GM21526 (cell line): ENCODE measurements around the gene MAD1L1.

Source experiments
- ATAC-seq: cut with Tn5 transposase; IDR thresholded peaks from one replicate; pipeline ENCODE4 v1.9.1; 2021; ENCODE audit warnings: moderate library complexity; ENCODE audit not compliant: unreplicated experiment, low FRiP score

Gene MAD1L1

GRCh38 chr7:2242541-2243429 lies 10.0 kb upstream of the MAD1L1 start:
- peak; percentile 17 for ATAC-seq

GRCh38 chr7:2241580-2242540 lies 9.1 kb upstream of the MAD1L1 start, which contains the start of the genes MRM2 and NUDT1:
Gene MRM2 (minus strand): TSS chr7:2242205. CDS start chr7:2242169, 36 bp downstream.
Gene NUDT1 (plus strand): TSS chr7:2242226. CDS start chr7:2244575, 2,349 bp downstream.
- ATAC-seq: peak; percentile 51

- ATAC-seq: no peak
These were observed 6.5 kb upstream of the MAD1L1 start for GRCh38 chr7:2239242-2239641.

- ATAC-seq: peak; percentile 60
These were observed 4.4 kb upstream of the MAD1L1 start for GRCh38 chr7:2237109-2237602.

- ATAC-seq: no peak
These were observed 1.2 kb upstream of the MAD1L1 start for GRCh38 chr7:2233926-2234325.

GRCh38 chr7:2231992-2232765 lies 566 bp downstream of the MAD1L1 start:
- ATAC-seq: peak; percentile 39

- no peak for ATAC-seq
These were observed 1.9 kb downstream of the MAD1L1 start for GRCh38 chr7:2230882-2231281.

GRCh38 chr7:2230226-2230625 lies 2.5 kb downstream of the MAD1L1 start:
- ATAC-seq: no peak

GRCh38 chr7:2229467-2229866 lies 3.3 kb downstream of the MAD1L1 start:
- no peak for ATAC-seq

GRCh38 chr7:2228921-2229320 lies 3.8 kb downstream of the MAD1L1 start:
- ATAC-seq: no peak

GRCh38 chr7:2227699-2228098 lies 5.0 kb downstream of the MAD1L1 start:
- ATAC-seq: no peak

- no peak for ATAC-seq
These were observed 6.9 kb downstream of the MAD1L1 start for GRCh38 chr7:2225830-2226229.

- no peak for ATAC-seq
These were observed 7.4 kb downstream of the MAD1L1 start for GRCh38 chr7:2225336-2225735.

- ATAC-seq: no peak
These were observed 7.8 kb downstream of the MAD1L1 start for GRCh38 chr7:2224934-2225333.

- no peak for ATAC-seq
These were observed 8.2 kb downstream of the MAD1L1 start for GRCh38 chr7:2224491-2224928.

GRCh38 chr7:2223321-2223720 lies 9.4 kb downstream of the MAD1L1 start:
- ATAC-seq: no peak

- ATAC-seq: no peak
These were observed 10.2 kb downstream of the MAD1L1 start for GRCh38 chr7:2222516-2222915.

- no peak for ATAC-seq
These were observed 11.8 kb downstream of the MAD1L1 start for GRCh38 chr7:2220954-2221353.

- no peak for ATAC-seq
These were observed 12.2 kb downstream of the MAD1L1 start for GRCh38 chr7:2220506-2220905.

GRCh38 chr7:2220030-2220429 lies 12.7 kb downstream of the MAD1L1 start:
- ATAC-seq: no peak
